CD4-positive, alpha-beta T cell treated with Interleukin-12 subunit alpha and Interleukin-12 subunit beta, for 1 hour (primary cell): ENCODE data around the gene APBB2.
"Not testable (repeated sequence)": the region's sequence is repeated elsewhere in the genome, so short reads cannot be mapped to it uniquely, and the experiment has no call there.

Experiments used
- DNase-seq: peaks from one replicate; pipeline ENCODE4 v3.0.0-alpha.2; 2020

The APBB2 gene

DNA sequence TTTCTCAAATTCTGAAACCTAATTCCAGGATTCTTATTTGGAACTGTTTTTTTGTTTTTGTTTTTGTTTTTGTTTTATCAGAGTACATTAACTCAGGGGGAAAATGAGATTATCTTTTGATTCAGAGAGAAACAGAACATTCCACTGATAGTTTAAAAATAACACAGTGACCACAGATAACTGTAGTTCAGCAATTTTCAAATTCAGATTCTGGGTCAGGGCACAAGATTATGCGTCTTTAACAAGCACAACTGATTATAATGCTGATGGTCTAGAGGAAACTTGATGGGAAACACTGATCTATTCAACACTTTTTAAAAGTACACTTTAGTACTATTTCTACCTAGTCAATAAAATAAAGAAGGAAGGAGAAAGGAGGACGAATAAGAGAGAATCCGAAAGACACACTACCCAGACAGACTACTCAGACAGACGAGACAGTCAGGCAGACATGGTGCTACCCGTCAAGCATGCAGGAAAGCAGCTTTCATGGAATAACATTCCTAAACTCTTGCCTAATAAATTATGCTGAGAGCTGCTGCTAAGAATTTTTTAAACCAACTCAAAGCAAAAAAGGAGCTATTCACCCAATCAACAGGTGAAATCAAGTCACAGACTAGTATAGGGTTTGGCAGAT is 59.0 kb downstream of the APBB2 start:
- no peak for DNase-seq

DNA sequence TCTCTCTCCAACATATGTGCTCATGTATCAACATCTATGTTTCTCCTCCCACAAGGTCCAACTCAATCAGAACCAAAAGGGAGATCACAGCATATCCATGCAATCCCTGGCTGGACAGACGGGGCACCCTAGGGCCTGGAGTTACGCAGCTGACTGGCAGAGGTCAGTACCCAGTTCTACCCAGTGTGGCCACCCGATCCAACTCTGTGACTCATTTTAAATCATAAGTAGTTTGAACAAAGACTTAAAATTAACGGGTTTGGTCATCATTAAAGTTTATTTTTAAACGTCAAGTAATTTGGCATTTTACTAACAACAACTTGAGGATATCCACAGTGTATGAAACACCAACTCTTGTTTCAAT is 59.5 kb downstream of the APBB2 start:
- no peak for DNase-seq

GRCh38 chr4:41154010-41154813 is 60.1 kb downstream of the APBB2 start:
- no peak for DNase-seq

GRCh38 chr4:41150401-41150800 is 63.9 kb downstream of the APBB2 start:
- no peak for DNase-seq

DNA sequence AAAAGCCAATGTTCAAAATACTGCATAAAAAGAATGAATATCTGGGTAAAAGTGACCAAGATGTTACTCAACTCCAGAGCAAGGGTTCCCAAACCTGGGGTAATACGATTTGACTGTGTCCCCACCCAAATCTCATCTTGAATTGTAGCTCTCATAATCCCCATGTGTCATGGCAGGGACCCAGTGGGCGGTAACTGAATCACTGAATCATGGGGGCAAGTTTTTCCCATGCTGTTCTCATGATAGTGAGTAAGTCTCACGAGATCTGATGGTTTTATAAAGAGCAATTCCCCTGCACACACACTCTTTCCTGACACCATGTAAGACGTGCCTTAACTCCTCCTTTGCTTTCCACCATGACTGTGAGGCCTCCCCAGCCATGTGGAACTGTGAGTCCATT is 64.8 kb downstream of the APBB2 start:
- not testable (repeated sequence) for DNase-seq

- DNase-seq, result no peak
These were observed 65.4 kb downstream of the APBB2 start for GRCh38 chr4:41148931-41149330.

DNA sequence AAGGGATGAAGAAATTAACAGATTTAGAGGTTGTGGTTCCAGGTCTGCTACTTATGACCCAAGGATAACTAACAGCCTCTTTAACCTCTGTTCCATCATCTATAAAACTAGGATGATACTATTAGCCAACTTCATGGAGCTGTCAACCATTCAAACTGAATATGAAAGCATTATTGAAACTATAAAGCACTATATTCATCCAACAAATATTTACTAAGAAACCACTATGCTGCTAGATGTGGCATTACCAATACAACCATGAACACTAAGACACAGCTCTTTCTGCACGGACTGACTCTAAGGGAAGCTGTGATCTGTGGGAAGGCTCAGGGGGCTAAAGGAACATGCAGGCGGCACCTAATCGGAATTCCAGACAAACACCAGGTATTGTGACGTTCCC is 66.0 kb downstream of the APBB2 start:
- DNase-seq, result no peak

- not testable (repeated sequence) for DNase-seq
These were observed 66.8 kb downstream of the APBB2 start for GRCh38 chr4:41147570-41147969.

GRCh38 chr4:41146716-41147506 is 67.4 kb downstream of the APBB2 start:
- DNase-seq, result no peak

DNA sequence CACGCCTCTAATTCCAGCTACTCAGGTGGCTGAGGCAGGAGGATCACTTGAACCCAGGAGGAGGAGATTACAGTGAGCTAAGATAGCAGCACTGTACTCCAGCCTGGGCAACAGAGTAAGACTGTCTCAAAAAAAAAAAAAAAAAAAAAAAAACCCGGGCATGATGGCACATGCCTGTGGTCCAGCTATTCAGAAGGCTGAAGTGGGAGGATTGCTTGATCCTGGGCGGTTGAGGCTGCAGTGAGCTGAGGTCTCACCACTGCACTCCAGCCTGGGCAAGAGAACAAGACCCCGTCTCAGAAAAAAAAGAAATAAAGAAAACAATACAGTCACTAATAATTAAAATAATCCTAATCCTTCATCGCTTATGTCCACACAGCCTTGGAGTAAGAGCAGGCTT is 68.1 kb downstream of the APBB2 start:
- DNase-seq, result no peak

DNA sequence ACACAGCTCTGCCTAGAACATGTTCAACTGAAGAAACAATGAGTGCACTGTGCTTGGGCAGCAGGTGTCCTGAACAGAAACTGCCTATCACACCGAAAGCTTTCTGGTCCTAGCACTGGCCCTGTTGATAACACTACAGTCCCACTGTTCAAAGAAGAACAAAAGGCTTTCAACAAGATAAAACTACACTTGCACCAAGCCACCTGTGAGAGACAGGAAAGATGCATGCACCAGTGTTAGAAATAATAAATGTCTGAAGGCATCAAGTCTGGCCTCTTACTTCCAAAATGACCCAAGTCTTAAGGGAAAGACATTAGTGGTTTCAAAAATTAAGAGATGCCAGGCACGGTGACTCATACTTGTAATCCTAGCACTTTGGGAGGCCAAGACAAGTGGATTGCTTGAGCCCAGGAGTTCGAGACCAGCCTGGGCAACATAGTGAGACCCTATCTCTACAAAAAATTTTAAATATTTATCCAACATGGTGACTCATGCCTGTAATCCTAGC is 68.7 kb downstream of the APBB2 start:
- DNase-seq, result no peak

DNA sequence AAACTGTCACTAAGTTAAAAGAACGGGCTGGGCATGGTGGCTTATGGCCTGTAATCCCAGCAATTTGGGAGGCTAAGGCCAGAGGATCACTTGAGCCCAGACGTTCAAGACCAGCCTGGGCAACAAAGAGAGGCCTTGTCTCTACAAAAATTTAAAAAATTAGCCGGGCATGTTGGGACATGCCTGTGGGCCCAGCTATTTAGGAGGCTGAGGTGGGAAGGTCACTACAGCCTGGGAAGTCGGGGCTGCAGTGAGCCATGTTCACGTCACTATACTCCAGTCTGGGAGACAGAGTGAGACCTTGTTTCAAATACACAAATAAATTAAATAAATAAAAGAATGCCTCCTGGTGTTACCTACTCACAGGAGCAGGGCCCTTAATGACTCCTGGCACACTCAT is 69.5 kb downstream of the APBB2 start:
- DNase-seq, result no peak

DNA sequence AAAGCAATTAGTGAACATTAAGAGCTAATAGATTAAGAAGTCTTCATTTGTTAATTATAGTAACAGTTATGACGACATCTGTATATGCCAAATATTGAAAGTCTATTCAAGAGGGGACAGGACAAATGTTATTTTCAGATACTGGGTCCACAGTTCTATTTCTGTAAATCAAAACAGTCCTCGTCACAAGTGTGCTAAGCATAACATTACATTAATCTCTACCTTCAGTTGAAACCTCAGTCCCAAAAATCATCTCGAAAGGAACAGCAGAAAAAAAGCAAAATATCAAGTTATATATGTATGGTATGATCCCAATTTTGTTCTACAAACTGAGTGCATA is 70.3 kb downstream of the APBB2 start:
- DNase-seq, result no peak

DNA sequence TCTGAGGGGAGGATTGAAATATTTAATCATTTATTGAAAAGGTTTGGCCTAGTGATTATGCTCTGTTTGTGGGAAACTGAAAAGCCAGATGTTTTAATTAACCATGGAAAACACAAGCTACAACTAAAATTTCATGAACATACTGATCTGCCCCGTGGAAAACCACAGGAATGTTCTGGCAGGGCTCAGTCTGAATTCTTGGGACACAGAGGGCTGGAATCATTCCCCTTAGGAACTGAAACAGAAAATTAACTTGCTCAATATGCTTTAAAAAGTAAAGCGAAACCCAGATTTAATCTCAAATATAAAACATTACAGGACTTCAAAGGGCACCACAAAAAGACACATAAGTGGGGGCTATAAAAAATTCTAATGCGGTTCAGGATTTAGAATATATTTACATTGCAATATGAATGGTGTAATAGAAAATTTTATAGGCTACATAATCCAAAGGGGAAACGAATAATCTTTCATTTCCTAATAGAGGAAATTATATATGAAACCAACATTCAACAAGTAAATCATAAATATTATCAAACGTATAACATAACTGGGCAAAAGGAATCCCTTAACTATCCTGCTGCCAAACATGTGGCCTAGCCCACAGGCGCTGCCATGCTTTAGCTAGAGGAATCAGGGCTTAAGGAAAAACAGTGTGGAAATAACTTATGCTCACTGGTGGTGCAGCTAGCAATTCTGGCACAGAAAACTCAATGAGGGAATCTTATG is 70.9 kb downstream of the APBB2 start:
- DNase-seq, result no peak

DNA sequence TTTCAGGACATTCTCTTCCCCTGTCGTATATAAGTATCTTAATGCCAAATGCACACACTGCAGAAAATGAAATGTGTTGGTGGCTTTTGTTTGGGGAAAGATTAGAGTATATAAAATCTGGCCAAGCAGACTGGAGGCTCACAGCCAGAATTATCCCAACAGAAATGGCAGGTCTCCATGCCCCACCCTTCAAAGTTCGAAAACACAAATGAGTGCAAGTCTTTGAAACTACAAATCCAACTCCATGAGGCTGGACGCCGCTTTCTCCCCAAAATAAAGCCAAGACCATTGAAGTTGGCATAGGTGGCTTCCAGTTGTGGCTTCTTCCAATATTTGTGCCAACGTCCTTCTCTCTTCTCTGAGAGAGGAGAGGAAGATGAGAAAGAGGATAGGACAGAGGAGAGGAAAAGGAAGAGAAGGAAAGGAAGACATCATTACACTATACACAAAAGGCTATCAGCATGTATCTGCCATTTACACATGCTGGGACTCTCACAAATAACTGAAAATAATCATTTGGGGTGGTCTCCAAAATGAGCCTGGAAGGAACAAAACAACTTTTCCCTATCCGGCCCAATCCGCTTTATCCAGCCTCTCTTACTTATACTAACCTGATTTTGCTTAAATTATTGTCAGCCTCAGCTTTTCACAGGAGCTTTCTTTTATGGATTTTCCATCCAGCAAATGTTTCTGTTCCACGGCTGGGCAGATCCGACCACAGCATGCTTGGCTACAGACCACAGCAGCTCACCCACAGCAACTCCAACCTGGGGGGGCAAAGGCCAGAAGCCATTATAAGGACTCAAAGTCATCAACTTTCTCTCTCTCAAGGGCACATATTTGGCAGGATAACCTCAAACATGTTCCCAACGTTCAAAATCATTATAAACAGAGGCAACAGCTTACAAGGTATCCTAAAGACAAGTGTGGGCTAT is 71.7 kb downstream of the APBB2 start:
- DNase-seq, result no peak

GRCh38 chr4:41141900-41142299 is 72.4 kb downstream of the APBB2 start:
- no peak for DNase-seq

DNA sequence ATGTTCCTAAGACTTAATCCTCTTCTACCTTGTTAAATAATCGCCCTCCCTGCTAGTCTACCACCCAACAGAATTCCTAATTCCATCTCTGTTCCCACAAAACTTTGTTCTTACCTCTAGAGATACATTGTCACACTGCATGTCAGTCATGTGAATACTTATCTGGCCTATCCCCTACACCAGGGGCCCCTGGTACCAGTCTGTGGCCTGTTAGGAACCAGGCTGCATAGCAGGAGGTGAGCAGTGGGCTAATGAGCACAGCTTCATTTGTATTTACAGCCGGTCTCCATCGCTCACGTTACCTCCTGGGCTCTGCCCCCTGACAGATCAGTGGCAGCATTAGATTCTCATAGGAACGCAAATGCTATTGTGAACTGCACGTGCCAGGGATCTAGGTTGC is 73.9 kb downstream of the APBB2 start:
- DNase-seq, result no peak

DNA sequence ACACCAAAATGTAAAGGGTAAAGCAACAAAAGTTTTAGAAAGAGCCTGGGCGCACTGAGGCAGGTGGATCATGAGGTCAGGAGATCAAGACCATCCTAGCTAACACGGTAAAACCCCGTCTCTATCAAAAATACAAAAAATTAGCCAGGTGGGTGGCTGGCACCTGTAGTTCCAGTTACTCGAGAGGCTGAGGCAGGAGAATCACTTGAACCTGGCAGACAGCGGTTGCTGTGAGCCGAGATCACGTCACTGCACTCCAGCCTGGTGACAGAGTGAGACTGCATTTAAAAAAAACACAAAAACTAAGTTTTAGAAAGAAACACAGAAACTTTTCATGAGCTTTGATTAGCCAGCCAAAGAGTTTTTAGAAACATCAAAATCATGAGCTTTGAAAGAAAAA is 76.5 kb downstream of the APBB2 start:
- no peak for DNase-seq

DNA sequence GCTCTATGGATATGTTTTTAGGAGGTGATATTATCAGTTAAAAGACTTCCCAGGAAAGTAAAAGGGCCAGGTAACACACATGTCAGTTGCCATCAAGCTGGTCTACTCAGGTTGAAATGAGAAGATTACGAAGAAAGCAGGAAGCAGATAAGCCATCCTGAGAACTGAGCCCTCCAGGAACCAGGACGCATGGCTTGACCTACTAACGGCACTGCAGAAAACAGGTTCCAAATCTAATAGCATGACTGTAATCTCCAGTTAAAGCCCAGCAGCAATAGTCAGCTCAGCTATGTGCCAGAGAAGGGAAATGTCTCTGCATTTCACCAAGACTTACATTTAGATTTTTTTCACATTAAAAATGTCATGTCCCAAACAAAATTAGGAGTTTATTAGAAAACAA is 77.9 kb downstream of the APBB2 start:
- DNase-seq, result no peak

DNA sequence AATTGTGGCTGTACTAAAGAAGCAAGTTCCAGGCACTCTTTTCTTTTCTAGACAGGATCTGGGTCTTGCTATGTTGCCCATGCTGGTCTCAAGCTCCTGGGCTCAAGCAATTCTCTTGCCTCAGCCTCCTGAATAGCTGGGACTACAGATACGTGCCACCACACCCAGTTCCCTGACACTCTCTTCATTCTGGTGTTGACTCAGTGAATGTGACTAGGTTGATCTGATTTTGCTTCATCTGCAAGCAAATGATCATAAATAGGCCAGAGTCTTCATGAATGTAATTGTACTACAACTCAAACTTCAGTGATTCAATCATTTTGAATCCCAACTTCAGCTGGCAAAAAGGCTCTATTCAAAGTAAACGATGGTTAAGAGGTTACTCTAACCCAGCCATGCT is 78.5 kb downstream of the APBB2 start:
- no peak for DNase-seq

DNA sequence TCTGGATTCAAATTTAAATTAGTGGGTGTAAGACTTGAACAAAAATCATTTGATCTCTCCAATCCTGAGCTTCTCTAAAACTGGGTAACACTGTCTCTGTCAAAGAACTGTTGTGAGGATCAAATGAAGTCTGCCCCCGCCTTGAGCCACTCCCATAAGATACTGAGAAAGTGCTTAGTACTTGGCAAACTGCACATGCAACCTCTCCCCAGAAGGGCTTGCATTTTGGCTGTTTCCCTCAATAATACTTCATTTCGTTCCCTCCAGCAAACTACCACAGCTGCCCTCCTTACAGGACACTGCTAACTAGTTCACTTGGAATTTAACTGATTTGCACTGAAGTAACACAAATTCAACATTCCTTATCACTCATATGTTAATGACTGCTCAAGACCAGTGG is 79.8 kb downstream of the APBB2 start:
- DNase-seq, result no peak

DNA sequence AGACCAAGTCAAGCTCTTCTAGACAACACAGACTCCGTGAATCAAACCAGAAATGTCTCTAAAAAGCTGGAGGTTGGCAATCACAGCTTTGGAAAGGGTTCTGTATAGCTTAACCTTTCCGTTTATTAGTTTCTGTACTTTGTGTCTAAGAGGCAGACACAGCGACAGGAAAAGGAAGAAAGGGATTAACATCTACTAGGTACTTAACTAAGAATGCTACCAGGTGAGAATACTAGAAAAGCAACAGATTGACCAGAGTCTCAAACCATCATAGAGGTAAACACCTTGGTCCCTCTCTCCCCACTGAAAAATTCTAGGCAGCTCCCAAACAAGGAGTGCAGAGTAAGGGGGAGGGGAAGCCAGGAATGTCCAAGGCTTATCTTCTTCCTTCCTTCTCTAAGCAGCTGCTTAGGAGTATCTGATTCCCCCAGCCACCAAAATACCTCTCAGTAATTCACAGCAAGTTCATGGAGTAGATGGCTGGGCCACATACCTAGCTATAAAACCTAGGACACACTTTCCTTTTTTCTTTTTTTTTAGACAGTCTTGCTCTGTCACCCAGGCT is 80.8 kb downstream of the APBB2 start:
- DNase-seq, result no peak
